Measurements from ENCODE around the gene TRAPPC3L. TPM values are rescaled to one million over a fixed set of nuclear protein-coding genes. Genes with fewer than 3 reads are reported as not detected.

The TRAPPC3L gene
- total RNA-seq, 4 donors from 2014 or later, result not detected

DNA sequence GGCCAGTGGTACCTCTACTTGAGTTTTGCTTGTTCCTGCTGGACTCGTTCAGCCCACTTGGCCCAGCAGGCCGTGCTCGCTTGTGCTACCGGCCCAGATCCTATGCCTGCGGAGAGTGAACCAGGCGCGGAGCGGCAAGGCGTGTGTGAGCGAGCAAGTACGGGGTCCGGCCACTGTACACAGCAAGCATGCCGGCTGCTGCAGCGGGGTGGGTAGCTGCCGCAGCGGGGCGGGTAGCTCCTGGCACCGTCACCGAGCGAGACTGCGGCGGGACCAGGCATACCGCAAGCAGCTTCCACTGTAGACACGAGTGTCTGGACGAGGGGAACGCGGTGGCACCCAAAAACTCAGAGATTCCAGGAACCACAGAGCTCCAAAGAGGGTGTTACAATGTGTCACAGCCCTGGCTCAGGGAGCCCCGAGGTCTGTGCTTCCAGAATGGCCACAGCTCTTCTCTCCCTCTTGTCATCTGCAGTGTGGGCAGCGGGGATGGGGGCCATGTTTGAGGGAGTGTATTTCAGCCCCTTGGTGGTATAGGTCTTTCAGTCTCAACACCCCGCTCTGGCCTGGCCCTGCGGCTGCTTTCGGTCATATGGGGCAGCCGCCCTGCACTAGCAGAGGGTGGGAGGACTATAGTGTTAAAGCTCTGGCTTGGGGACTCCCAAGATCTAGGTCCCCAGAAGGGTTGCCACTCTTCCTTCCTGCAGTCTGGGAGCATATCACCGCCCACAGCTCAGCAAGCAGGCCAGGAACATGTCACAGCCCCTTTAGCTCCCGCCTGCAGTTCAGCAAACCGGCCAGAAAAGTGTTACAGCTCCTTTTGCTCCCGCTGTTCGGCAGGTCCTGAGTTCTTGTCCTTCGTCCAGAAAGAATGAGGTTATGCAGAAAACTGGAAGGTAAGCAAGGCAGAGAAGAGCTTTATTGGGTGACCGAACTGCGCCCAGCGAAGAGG is 19.7 kb upstream of the TRAPPC3L start:
- 60% methylated on average over 32 of the region's 42 CpGs for WGBS
- peak; percentile 60 to 78 for DNase-seq (ENCODE audit: low spot score in 2 of 2)

DNA sequence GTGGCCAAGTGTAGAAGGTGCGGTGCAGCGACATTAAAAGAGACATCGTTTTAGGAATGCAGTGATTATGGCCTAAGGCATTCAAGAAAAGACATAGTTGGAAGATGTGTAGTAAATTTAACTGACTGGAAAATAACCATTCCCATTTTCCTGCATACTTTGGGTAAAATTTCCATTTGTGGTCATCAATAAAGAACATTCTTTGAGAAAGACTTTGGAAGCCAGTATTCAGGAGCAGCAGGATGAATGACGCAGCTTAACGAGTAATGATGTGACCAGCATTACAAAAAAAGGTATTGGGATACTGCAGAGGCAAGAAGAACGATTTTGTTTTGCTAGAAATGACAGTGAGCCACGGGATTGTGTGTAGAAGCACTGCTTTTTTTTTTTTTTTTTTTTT is 18.8 kb upstream of the TRAPPC3L start:
- 65% methylated on average over 7 of the region's 7 CpGs for WGBS
- Histone ChIP-seq H3K9me3 (no peaks in the 10 kb centered on the region), H3K27ac (no peak overlapping the region), H3K36me3 (no peaks in the 10 kb centered on the region), H3K4me3 (no peak overlapping the region), H3K4me1 (peaks cover 12% of the 10 kb centered on the region), H3K27me3 (no peaks in the 10 kb centered on the region)
- DNase-seq (ENCODE audit: low spot score in 2 of 2), result no peak
- TF ChIP-seq POLR2A (IDR thresholded peaks at IDR 0.05) (no peak), EP300 (IDR thresholded peaks at IDR 0.05) (no peak), POLR2AphosphoS5 (IDR thresholded peaks at IDR 0.05) (no peak)
- TF ChIP-seq, protein P1, sequence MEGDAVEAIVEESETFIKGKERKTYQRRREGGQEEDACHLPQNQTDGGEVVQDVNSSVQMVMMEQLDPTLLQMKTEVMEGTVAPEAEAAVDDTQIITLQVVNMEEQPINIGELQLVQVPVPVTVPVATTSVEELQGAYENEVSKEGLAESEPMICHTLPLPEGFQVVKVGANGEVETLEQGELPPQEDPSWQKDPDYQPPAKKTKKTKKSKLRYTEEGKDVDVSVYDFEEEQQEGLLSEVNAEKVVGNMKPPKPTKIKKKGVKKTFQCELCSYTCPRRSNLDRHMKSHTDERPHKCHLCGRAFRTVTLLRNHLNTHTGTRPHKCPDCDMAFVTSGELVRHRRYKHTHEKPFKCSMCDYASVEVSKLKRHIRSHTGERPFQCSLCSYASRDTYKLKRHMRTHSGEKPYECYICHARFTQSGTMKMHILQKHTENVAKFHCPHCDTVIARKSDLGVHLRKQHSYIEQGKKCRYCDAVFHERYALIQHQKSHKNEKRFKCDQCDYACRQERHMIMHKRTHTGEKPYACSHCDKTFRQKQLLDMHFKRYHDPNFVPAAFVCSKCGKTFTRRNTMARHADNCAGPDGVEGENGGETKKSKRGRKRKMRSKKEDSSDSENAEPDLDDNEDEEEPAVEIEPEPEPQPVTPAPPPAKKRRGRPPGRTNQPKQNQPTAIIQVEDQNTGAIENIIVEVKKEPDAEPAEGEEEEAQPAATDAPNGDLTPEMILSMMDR (IDR thresholded peaks at IDR 0.05), result no peak

More for the DNA sequence above, 19.7 kb upstream of the TRAPPC3L start:
- no peaks in the 10 kb centered on the region for H3K36me3 ChIP-seq
- no peaks in the 10 kb centered on the region for H3K9me3 ChIP-seq
- no peaks in the 10 kb centered on the region for H3K27me3 ChIP-seq
- no peak overlapping the region for H3K27ac ChIP-seq
- peak overlapping the region; percentile 42 for H3K4me3 ChIP-seq
- H3K4me1 ChIP-seq, result peaks cover 21% of the 10 kb centered on the region
- TF ChIP-seq, protein P1 (IDR thresholded peaks at IDR 0.05), result no peak
- no peak for TF ChIP-seq EP300 (IDR thresholded peaks at IDR 0.05)
- TF ChIP-seq POLR2A (IDR thresholded peaks at IDR 0.05), result no peak
- TF ChIP-seq POLR2AphosphoS5 (IDR thresholded peaks at IDR 0.05), result no peak

DNA sequence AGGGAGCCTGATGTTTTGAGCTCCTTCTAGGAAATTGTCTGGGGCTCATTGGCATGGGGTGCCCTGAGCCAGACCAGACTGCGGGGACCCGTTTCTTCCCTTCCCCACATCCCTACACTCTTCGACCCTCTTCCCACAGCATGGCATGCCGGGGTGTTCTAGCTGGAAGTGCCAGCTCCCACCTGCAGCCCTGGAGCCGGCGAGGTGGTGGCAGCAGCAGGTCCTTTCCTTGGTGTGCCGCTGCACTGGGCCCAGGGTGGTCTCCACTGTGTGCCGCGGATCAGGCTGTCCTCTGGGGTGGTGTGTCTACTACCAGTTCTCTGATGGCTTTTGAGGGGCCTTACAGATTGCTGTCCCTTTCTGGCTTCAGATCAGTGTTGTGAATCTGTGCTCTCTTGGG is 18.3 kb upstream of the TRAPPC3L start:
- no peak for DNase-seq (ENCODE audit: low spot score in 2 of 2)
- WGBS, result 89% methylated on average over 9 of the region's 9 CpGs
- Histone ChIP-seq H3K9me3 (no peaks in the 10 kb centered on the region), H3K27me3 (no peaks in the 10 kb centered on the region), H3K4me3 (no peak overlapping the region), H3K36me3 (no peaks in the 10 kb centered on the region), H3K27ac (no peak overlapping the region), H3K4me1 (peaks cover 12% of the 10 kb centered on the region)
- TF ChIP-seq POLR2AphosphoS5 (IDR thresholded peaks at IDR 0.05) (no peak), EP300 (IDR thresholded peaks at IDR 0.05) (no peak), POLR2A (IDR thresholded peaks at IDR 0.05) (no peak)
- TF ChIP-seq, protein P1 (IDR thresholded peaks at IDR 0.05), result no peak

DNA sequence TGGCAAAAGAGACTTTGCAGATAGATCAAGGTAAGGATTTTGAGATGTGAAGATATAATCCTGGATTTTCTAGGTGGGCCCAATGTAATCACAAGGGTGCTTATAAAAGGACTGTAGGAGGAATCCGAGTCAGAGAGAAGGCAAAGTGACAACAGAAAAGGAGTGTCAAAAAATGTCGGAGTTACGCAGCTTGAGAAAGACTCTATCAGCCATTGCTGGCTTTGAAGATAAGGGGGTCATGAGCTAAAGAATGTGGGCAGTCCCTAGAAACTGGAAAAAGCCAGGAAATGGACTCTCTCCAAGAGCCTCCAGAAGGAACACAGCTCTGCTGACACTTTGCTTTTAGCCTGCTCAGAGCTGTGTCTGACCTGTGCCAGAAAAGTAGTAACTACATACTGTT is 17.1 kb upstream of the TRAPPC3L start:
- WGBS, result 55% methylated on average over 3 of the region's 3 CpGs

DNA sequence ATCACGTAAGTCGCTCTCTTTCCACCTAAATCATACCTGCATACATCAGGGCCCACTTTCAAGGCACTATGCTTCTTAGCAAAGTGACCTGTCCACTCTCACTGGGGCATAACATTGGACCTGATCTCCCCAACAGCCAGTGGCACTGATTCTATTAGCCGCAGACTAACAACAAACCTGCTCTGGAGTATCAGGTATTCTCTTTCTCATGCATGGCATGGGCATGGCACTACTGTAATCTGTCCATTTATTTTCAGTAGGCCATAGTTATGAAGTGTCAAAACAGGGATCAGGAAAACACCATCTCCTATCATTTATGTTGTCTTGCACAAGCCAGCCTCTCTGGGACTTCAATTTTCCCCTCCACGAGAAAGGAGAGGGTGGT is 16.5 kb upstream of the TRAPPC3L start:
- Histone ChIP-seq H3K4me1 (peaks cover 12% of the 10 kb centered on the region), H3K36me3 (no peaks in the 10 kb centered on the region), H3K27ac (no peak overlapping the region), H3K4me3 (no peak overlapping the region), H3K9me3 (no peaks in the 10 kb centered on the region), H3K27me3 (no peaks in the 10 kb centered on the region)
- no peak for DNase-seq (ENCODE audit: low spot score in 2 of 2)
- no peak for TF ChIP-seq POLR2A (IDR thresholded peaks at IDR 0.05)
- TF ChIP-seq POLR2AphosphoS5 (IDR thresholded peaks at IDR 0.05), result no peak
- TF ChIP-seq, protein P1 (IDR thresholded peaks at IDR 0.05), result no peak
- no peak for TF ChIP-seq EP300 (IDR thresholded peaks at IDR 0.05)
- 94% methylated on average over 4 of the region's 4 CpGs for WGBS

More for the DNA sequence above, 17.1 kb upstream of the TRAPPC3L start:
- H3K4me1 ChIP-seq, result peaks cover 12% of the 10 kb centered on the region
- no peaks in the 10 kb centered on the region for H3K27me3 ChIP-seq
- DNase-seq (ENCODE audit: low spot score in 2 of 2), result no peak
- no peak overlapping the region for H3K4me3 ChIP-seq
- no peak for TF ChIP-seq EP300 (IDR thresholded peaks at IDR 0.05)
- no peak for TF ChIP-seq POLR2A (IDR thresholded peaks at IDR 0.05)
- TF ChIP-seq, protein P1 (IDR thresholded peaks at IDR 0.05), result no peak
- no peak for TF ChIP-seq POLR2AphosphoS5 (IDR thresholded peaks at IDR 0.05)
- no peaks in the 10 kb centered on the region for H3K9me3 ChIP-seq
- no peaks in the 10 kb centered on the region for H3K36me3 ChIP-seq
- no peak overlapping the region for H3K27ac ChIP-seq
